HG02870 (cell line): ENCODE results near the gene RBFOX1.

Experiments
- ATAC-seq: cut with Tn5 transposase; IDR thresholded peaks from one replicate; pipeline ENCODE4 v1.9.1; 2021; ENCODE audit warnings: mild to moderate bottlenecking, moderate library complexity; ENCODE audit not compliant: unreplicated experiment

The RBFOX1 gene

GRCh38 chr16:7512503-7512902 lies 179.9 kb downstream of the RBFOX1 start:
- ATAC-seq, result no peak

- ATAC-seq, result no peak
Measured at GRCh38 chr16:7513429-7513828, 180.8 kb downstream of the RBFOX1 start.

DNA sequence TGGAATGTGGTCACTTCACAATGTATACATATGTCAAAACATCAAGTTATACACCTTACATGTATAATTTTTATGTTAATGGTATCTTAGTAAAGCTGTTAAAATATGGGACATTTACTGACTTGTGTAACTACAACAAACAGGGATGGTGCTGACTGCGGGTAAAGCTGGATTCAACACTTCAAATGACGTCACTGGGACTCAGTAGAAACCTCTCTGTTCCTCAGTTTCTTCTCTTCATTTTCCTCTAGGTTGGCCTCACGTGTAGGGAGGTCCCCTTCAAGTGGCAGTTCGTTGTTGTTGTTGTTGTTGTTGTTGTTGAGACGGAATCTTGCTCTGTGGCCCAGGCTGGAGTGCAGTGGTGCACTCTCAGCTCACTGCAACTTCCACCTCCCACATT lies 182.9 kb downstream of the RBFOX1 start:
- ATAC-seq, result no peak

- ATAC-seq, result no peak
Measured at GRCh38 chr16:7517496-7517895, 184.9 kb downstream of the RBFOX1 start.

- ATAC-seq, result no peak
Measured at GRCh38 chr16:7518158-7518557, 185.5 kb downstream of the RBFOX1 start.

GRCh38 chr16:7521834-7522233 lies 189.2 kb downstream of the RBFOX1 start:
- ATAC-seq, result no peak

- no peak for ATAC-seq
Measured at GRCh38 chr16:7524419-7524818, 191.8 kb downstream of the RBFOX1 start.

DNA sequence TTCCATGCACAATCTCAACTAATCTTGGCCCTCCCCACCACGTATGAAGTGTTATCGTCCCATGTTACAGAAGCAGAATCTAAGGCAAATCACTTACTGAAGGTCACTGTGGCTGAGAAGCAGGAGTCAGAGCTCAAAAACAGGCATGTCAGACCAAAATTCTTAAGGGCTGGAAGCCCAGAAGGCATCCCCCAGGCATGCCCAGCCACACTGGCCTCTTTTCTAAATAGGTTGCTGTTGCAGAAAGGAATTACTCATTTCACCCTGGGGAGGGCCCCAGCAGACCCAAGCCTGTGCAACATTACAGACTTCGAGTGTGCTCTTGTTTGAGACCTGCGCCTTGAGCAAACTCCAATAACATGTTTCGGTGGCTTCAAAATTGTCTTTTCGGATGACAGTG lies 194.1 kb downstream of the RBFOX1 start:
- no peak for ATAC-seq

- no peak for ATAC-seq
Measured at GRCh38 chr16:7532534-7532933, 199.9 kb downstream of the RBFOX1 start.

DNA sequence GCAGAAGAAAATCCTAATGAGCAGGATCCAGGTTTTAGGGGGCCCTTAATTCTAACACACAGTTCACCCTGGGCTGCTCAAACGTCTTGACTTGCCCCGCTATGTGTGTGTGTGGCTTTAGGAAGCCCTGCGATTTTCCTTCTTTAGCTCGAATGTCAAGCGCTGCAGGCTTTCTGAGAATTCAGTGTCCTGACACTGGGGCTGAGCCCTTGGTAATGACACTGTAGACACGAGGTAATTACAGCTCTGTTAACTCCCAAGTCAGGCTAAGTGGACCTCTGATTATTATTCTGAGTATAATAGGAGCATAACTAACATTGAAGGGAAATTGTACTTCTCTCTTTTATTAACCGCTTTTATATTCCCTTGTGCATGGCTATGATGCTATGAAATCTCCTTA lies 202.1 kb downstream of the RBFOX1 start:
- no peak for ATAC-seq

- no peak for ATAC-seq
Measured at GRCh38 chr16:7541026-7541425, 208.4 kb downstream of the RBFOX1 start.

DNA sequence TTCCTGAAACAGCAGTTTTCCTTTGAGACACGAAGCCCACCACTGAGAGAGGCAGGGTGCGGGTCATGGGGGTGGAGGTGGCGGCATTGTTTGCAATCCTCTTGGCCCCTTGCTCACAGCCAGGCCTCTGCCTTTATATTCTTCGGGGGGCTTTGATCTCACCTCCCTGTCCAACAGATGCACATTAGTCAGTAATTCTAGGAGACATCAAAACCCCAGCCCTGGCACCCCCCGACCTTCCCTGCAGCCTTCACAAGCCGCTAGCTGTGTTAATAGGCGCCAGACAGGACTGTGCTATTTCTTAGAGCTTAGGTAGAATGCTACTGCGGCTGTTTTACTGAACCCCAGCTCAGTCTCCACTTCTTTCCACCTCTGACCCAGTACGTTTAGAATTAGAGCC lies 212.6 kb downstream of the RBFOX1 start:
- no peak for ATAC-seq

DNA sequence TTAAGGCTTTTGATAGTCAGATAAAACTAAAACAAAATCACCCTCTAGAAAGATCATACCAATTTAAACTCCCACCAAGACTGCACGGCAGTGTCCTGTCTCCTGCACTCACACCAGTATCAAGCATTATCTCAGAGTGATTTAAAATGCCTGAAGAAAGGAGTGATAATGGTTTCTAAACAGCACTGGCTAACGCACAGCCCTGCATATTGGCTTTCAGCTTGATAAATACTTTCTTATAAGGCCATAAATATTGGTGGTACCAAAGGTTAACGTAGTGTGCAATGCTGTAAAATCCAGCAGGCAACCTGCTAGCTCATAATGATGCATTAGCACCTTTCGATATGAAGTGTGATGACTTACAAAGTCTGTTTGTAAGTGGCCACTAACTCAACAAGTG lies 214.3 kb downstream of the RBFOX1 start:
- ATAC-seq, result no peak

GRCh38 chr16:7547736-7548135 lies 215.1 kb downstream of the RBFOX1 start:
- ATAC-seq, result no peak

DNA sequence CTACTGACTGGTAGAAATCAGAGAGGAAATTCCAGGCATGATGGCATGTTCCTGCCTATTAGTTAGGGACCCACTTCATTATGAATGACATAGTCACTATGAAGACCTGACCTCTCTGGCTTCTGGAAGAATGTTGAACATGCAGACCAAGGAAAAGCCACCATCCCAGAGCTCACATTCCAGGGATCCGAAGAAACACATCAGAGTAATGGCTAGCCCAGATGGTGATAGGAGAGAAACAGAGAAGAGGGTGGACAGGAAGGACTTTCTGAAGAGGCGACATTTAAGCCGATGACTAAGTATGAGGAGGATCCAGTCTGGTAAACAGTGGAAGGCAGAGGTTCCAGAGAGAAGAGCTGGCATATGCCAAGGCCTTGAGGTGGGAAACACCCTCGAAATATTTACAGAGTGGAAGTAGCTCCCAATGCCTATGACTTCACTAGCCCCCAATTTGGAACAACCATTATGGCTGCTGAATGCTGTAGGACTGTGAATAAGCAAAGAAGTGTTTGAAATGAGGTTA lies 216.2 kb downstream of the RBFOX1 start:
- no peak for ATAC-seq

DNA sequence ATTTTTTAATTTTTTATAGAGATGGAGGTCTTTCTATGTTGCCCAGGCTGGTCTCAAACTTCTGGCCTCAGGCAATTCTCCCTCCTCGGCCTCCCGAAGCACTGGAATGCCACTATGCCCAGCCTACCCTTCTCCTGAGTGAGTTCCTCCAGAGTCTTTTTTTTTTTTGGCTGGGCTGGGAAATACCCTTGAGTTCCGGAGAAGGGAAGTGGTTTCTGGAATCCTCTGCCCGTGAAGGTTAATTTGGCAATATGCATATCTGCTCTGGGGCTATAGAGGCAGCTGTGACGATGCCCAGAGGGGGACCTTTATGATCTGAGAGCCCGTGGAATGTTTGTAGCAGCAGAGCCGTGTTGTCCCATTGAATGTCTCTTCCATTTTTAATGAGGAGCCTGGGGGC lies 217.5 kb downstream of the RBFOX1 start:
- ATAC-seq, result no peak

DNA sequence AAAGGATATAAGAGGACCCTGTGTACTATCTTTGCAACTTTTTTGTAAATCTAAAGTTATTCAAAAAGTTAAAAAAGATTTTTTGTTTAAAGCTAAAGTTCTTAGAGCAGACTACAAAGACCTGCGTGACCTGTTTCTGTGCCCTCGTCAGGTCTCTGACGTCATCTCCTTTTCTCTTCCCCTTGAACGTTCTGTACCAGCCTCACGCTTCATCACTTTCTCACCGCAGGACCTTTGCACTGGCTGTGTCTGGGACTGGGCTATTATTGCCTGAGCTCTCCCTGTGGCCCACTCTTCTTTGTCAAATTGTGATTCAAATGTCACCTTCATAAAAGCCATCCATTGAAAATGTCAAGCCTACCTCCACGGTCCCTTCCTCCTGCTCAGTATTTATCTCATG lies 222.8 kb downstream of the RBFOX1 start:
- ATAC-seq, result no peak

DNA sequence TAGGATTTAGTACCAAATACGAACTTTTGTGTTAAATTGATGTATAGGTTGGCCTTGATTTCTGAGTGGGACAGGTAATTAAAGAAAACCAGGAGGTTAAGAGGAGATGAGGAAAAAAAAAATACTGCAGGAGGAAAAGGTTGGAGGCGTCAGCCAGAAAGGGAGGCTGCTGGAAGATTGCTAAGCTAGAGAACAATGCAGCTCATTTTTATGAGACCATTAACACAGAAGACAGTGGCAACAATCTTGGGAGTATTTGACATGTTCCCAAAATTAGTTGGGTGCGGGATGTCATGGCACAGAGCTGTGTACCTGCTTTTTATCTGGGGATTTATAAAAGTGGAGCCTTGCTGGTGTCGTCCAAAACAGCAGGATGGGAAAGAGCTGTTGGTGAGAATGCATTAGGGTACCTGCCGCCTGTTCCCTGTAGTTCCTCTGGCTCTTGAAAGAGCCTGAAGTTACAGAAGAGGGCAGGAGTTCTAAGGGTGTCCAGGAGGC lies 229.3 kb downstream of the RBFOX1 start:
- ATAC-seq, result no peak

DNA sequence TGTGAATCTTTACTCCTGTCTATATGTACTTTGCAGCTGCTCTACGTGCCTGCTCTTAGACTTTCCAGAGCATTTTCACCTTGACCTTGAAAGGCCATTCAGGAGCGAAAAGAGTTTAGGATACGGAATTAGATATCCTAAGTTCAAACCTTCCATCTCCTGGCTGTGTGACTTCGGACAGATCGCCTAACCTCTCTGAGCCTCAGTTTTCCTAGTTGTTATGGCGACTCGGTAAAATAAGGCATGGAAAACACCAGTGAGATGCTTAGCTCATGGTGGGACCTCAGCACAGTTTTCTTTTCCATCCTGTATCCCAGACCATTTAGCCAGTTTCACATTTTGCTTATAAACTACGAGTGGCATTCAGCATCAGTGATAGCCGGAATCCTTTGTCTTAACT lies 233.7 kb downstream of the RBFOX1 start:
- no peak for ATAC-seq

- ATAC-seq, result no peak
Measured at GRCh38 chr16:7571366-7571765, 238.7 kb downstream of the RBFOX1 start.

GRCh38 chr16:7577588-7577987 lies 244.9 kb downstream of the RBFOX1 start:
- ATAC-seq, result no peak

DNA sequence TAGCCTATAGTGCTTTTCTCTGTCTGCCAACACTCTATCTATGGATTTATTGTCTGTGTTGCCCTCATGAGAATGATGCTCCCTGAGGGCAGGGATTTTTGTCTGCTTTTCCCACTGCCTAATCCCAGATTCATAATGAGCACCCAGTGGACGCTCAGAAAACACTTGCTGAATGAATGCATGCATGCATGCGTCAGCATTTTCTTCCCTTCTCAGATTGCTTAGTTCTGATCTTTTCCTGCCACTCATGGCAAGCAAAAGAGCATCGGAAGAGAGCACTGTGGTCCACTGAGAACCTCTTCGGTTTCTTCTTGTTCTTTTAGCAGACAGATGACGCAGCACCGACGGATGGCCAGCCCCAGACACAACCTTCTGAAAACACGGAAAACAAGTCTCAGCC lies 246.8 kb downstream of the RBFOX1 start:
- no peak for ATAC-seq

- no peak for ATAC-seq
Measured at GRCh38 chr16:7581175-7581574, 248.5 kb downstream of the RBFOX1 start.

DNA sequence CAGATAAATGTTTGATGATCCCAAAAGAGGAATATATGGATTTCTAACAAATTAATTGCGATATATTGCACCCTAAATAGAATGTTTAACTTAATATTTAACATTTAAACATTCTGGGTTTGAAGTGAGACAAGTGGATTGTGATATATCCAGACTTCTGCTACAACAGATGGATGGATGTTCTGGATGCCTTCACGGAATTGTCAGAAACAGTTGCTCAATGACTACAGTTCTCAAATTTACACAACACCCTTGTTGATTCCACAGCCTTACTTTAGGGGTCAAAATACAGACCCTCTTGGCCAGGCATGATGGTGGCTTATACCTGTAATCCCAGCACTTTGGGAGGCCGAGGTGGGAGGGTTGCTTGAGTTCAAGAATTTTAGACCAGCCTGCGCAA lies 250.8 kb downstream of the RBFOX1 start:
- no peak for ATAC-seq
